ENCODE data around the gene JADE1. TPM values are rescaled to one million over a fixed set of nuclear protein-coding genes. Genes with fewer than 3 reads are reported as not detected.

Gene JADE1
- total RNA-seq, 5 donors from 2014 or later (not counting 1 experiment from before 2014, with no cell fraction given) = 51.3 to 63.0 (median 56.6) TPM

- peaks cover 10 to 25% of the 10 kb centered on the region in 2 donors for H3K36me3 ChIP-seq (ENCODE audit: control insufficient read depth in 2 of 2, extremely low read depth in 1 of 2, insufficient read depth in 1 of 2, low read length in 1 of 2)
- H3K36me3 Mint-ChIP-seq = peaks cover 33% of the 10 kb centered on the region
- H3K4me3 ChIP-seq (ENCODE audit: control insufficient read depth in 1 of 2, extremely low read depth in 1 of 2, low read length in 1 of 2) = no peak overlapping the region
- no peak overlapping the region for H3K4me3 Mint-ChIP-seq
- peaks cover 0 to 4% (median 1%) of the 10 kb centered on the region in 3 donors for H3K4me1 Mint-ChIP-seq
- H3K9me3 ChIP-seq = no peaks in the 10 kb centered on the region
- H3K27me3 ChIP-seq (replicated peaks in 1 of 2; ENCODE audit: control insufficient read depth in 2 of 2, extremely low read depth in 1 of 2, insufficient read depth in 2 of 2, low read length in 1 of 2) = no peaks in the 10 kb centered on the region
- WGBS (ENCODE audit: insufficient coverage) = no CpG with 5 or more reads among the region's 2 CpGs
- ChIA-PET POLR2A (no interaction called here), CTCF (interaction anchor here in 1 of 2 donors (0.7 kb wide), 1 partner anchor 14 kb away, joined by 3 read pairs; no protein-coding TSS in a partner anchor)
- no peak overlapping the region for H3K27ac ChIP-seq (ENCODE audit: low read length)
- no peak for ATAC-seq (replicated peaks in 1 of 4)
- no peaks in the 10 kb centered on the region for H3K27me3 Mint-ChIP-seq
- no peaks in the 10 kb centered on the region for H3K9me3 Mint-ChIP-seq
- H3K4me1 ChIP-seq (ENCODE audit: control insufficient read depth in 1 of 2, extremely low read depth in 1 of 2, insufficient read depth in 2 of 2, low read length in 2 of 2) = no peaks in the 10 kb centered on the region
- no peak overlapping the region for H3K27ac Mint-ChIP-seq
- no peak for DNase-seq
Observed at GRCh38 chr4:128876200-128876599, 66.7 kb downstream of the JADE1 start.

- Mint-ChIP-seq H3K27me3 (no peaks in the 10 kb centered on the region), H3K4me3 (no peak overlapping the region), H3K27ac (no peak overlapping the region), H3K9me3 (no peaks in the 10 kb centered on the region), H3K4me1 (no peaks in the 10 kb centered on the region), H3K36me3 (peaks cover 23% of the 10 kb centered on the region)
- no peaks in the 10 kb centered on the region for H3K4me1 ChIP-seq (ENCODE audit: control insufficient read depth in 1 of 2, extremely low read depth in 1 of 2, insufficient read depth in 2 of 2, low read length in 2 of 2)
- H3K4me3 ChIP-seq (ENCODE audit: control insufficient read depth in 1 of 2, extremely low read depth in 1 of 2, low read length in 1 of 2) = no peak overlapping the region
- no peaks in the 10 kb centered on the region for H3K27me3 ChIP-seq (replicated peaks in 1 of 2; ENCODE audit: control insufficient read depth in 2 of 2, extremely low read depth in 1 of 2, insufficient read depth in 2 of 2, low read length in 1 of 2)
- no peak for ATAC-seq (replicated peaks in 1 of 4)
- WGBS (ENCODE audit: insufficient coverage) = no CpG with 5 or more reads among the region's 4 CpGs
- H3K27ac ChIP-seq (ENCODE audit: low read length) = no peak overlapping the region
- H3K9me3 ChIP-seq = no peaks in the 10 kb centered on the region
- no peak for DNase-seq
- POLR2A ChIA-PET = no interaction called here
- CTCF ChIA-PET = interaction anchor here in 1 of 2 donors (1.2 to 1.3 kb wide), 2 partner anchors 10 to 15 kb away, joined by 3 read pairs; no protein-coding TSS in a partner anchor
- H3K36me3 ChIP-seq (ENCODE audit: control insufficient read depth in 2 of 2, extremely low read depth in 1 of 2, insufficient read depth in 1 of 2, low read length in 1 of 2) = peaks cover 0 to 8% of the 10 kb centered on the region in 2 donors
Observed at GRCh38 chr4:128877934-128878333, 68.4 kb downstream of the JADE1 start.

GRCh38 chr4:128879283-128879682 is 69.8 kb downstream of the JADE1 start:
- H3K27me3 Mint-ChIP-seq = no peaks in the 10 kb centered on the region
- POLR2A ChIA-PET = interaction anchor here in 1 of 2 donors (0.5 kb wide), 1 partner anchor 12 kb away, joined by 3 read pairs; no protein-coding TSS in a partner anchor

DNA sequence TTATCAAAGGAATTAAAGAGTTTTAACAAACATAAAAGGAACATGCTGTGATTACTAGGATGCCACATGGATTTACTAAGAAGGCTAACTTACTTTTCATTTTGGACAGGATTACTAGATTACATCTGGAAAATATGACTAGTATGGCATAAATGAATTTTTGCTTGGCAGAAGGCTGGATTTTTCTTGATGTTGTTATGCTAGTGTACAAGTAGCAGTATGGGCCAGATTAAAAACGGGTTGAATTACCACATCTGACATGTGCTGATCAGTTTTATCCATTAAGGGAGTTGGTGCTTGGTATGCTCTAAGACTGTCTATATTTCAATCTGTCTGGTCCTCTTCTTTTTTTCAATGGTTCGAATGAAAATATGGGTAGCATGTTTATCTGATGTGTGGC is 70.5 kb downstream of the JADE1 start:
- CTCF ChIA-PET = no interaction called here
- ATAC-seq (replicated peaks in 1 of 4) = no peak

More at GRCh38 chr4:128879283-128879682, 69.8 kb downstream of the JADE1 start:
- Histone ChIP-seq H3K9me3 (no peaks in the 10 kb centered on the region), H3K36me3 (ENCODE audit: control insufficient read depth in 2 of 2, extremely low read depth in 1 of 2, insufficient read depth in 1 of 2, low read length in 1 of 2) (peaks cover 0 to 4% of the 10 kb centered on the region in 2 donors), H3K27ac (ENCODE audit: low read length) (no peak overlapping the region), H3K4me1 (ENCODE audit: control insufficient read depth in 1 of 2, extremely low read depth in 1 of 2, insufficient read depth in 2 of 2, low read length in 2 of 2) (no peaks in the 10 kb centered on the region), H3K4me3 (ENCODE audit: control insufficient read depth in 1 of 2, extremely low read depth in 1 of 2, low read length in 1 of 2) (no peak overlapping the region), H3K27me3 (replicated peaks in 1 of 2; ENCODE audit: control insufficient read depth in 2 of 2, extremely low read depth in 1 of 2, insufficient read depth in 2 of 2, low read length in 1 of 2) (no peaks in the 10 kb centered on the region)
- DNase-seq (no peak), ATAC-seq (replicated peaks in 1 of 4) (no peak)
- Mint-ChIP-seq H3K9me3 (no peaks in the 10 kb centered on the region), H3K27ac (peak overlapping the region in 1 of 2 donors; percentile 16), H3K4me3 (no peak overlapping the region), H3K4me1 (peaks cover 0 to 2% (median 0%) of the 10 kb centered on the region in 3 donors), H3K36me3 (peaks cover 21% of the 10 kb centered on the region)
- WGBS (ENCODE audit: insufficient coverage) = no CpG with 5 or more reads among the region's 2 CpGs
- CTCF ChIA-PET = interaction anchor here (0.5 to 1.3 kb wide), 2 partner anchors 12 to 96 kb away, joined by 3 to 5 read pairs; no protein-coding TSS in a partner anchor

DNA sequence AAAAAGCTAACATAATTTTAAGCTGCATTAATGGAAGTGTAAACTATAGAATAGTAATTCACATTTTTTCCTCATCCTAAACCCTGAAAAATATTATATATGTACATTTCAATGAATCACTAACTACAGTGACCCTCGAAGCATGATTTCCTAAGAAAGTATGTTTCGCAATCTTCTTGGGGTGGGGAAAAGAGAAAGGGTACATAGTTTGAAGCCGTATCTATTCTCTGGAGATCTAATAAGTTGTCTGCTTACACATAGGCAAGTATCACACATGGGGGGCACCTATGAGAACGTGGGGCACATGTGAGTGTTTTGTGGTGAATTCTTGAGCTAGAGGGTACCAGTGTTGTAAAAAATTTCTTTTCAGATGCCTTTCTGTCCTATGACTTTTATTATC is 71.2 kb downstream of the JADE1 start:
- H3K27me3 Mint-ChIP-seq = no peaks in the 10 kb centered on the region
- no peaks in the 10 kb centered on the region for H3K9me3 Mint-ChIP-seq
- POLR2A ChIA-PET = no interaction called here
- Histone ChIP-seq H3K4me1 (ENCODE audit: control insufficient read depth in 1 of 2, extremely low read depth in 1 of 2, insufficient read depth in 2 of 2, low read length in 2 of 2) (no peaks in the 10 kb centered on the region), H3K36me3 (ENCODE audit: control insufficient read depth in 2 of 2, extremely low read depth in 1 of 2, insufficient read depth in 1 of 2, low read length in 1 of 2) (no peaks in the 10 kb centered on the region), H3K27me3 (replicated peaks in 1 of 2; ENCODE audit: control insufficient read depth in 2 of 2, extremely low read depth in 1 of 2, insufficient read depth in 2 of 2, low read length in 1 of 2) (no peaks in the 10 kb centered on the region), H3K27ac (ENCODE audit: low read length) (no peak overlapping the region), H3K4me3 (ENCODE audit: control insufficient read depth in 1 of 2, extremely low read depth in 1 of 2, low read length in 1 of 2) (no peak overlapping the region), H3K9me3 (no peaks in the 10 kb centered on the region)
- peaks cover 0 to 3% (median 0%) of the 10 kb centered on the region in 3 donors for H3K4me1 Mint-ChIP-seq
- peaks cover 15% of the 10 kb centered on the region for H3K36me3 Mint-ChIP-seq
- WGBS (ENCODE audit: insufficient coverage) = no CpG with 5 or more reads among the region's 4 CpGs
- CTCF ChIA-PET = interaction anchor here in 1 of 2 donors (0.8 kb wide), 1 partner anchor 14 kb away, joined by 3 read pairs; no protein-coding TSS in a partner anchor
- no peak overlapping the region for H3K27ac Mint-ChIP-seq
- no peak overlapping the region for H3K4me3 Mint-ChIP-seq
- ATAC-seq (replicated peaks in 1 of 4) (no peak), DNase-seq (no peak)

More for the DNA sequence above, 70.5 kb downstream of the JADE1 start:
- whole genome bisulfite sequencing (ENCODE audit: insufficient coverage) = 75% methylated on average over 1 of the region's 2 CpGs
- Histone ChIP-seq H3K9me3 (no peaks in the 10 kb centered on the region), H3K36me3 (ENCODE audit: control insufficient read depth in 2 of 2, extremely low read depth in 1 of 2, insufficient read depth in 1 of 2, low read length in 1 of 2) (peaks cover 0 to 4% of the 10 kb centered on the region in 2 donors), H3K27me3 (replicated peaks in 1 of 2; ENCODE audit: control insufficient read depth in 2 of 2, extremely low read depth in 1 of 2, insufficient read depth in 2 of 2, low read length in 1 of 2) (no peaks in the 10 kb centered on the region), H3K4me3 (ENCODE audit: control insufficient read depth in 1 of 2, extremely low read depth in 1 of 2, low read length in 1 of 2) (no peak overlapping the region), H3K27ac (ENCODE audit: low read length) (no peak overlapping the region), H3K4me1 (ENCODE audit: control insufficient read depth in 1 of 2, extremely low read depth in 1 of 2, insufficient read depth in 2 of 2, low read length in 2 of 2) (no peaks in the 10 kb centered on the region)
- Mint-ChIP-seq H3K36me3 (peaks cover 16% of the 10 kb centered on the region), H3K9me3 (no peaks in the 10 kb centered on the region), H3K4me3 (no peak overlapping the region), H3K4me1 (peaks cover 0 to 3% (median 0%) of the 10 kb centered on the region in 3 donors), H3K27me3 (no peaks in the 10 kb centered on the region), H3K27ac (peak overlapping the region in 1 of 2 donors; percentile 1)
- no peak for DNase-seq
- POLR2A ChIA-PET = no interaction called here

DNA sequence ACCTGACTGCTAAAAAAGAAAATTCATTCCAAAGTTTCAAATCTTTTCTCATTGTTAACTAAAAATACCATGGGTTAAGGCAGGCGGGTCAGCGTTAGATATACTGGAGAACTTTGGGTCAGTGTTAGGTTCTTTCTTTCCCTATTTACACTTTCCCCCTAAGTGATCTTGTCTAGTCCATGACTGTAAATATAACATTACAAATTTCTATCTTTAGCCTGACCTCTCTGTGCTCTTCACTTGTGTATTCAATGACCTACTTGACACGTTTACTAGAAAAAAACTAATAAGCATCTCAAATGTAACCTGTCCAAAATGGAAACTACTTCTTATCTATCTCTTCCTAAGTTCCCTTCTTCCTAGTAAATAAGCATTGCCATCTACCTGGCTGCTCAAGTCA is 95.3 kb downstream of the JADE1 start:
- Mint-ChIP-seq H3K27me3 (no peaks in the 10 kb centered on the region), H3K9me3 (no peaks in the 10 kb centered on the region), H3K36me3 (peaks cover 31% of the 10 kb centered on the region), H3K27ac (no peak overlapping the region), H3K4me1 (peaks cover 0 to 6% (median 0%) of the 10 kb centered on the region in 3 donors), H3K4me3 (no peak overlapping the region)
- DNase-seq = no peak
- CTCF ChIA-PET = no interaction called here
- no peak for ATAC-seq (replicated peaks in 1 of 4)
- WGBS (ENCODE audit: insufficient coverage) = 100% methylated on average over 1 of the region's 3 CpGs
- H3K4me1 ChIP-seq (ENCODE audit: control insufficient read depth in 1 of 2, extremely low read depth in 1 of 2, insufficient read depth in 2 of 2, low read length in 2 of 2) = no peaks in the 10 kb centered on the region
- POLR2A ChIA-PET = no interaction called here
- no peak overlapping the region for H3K27ac ChIP-seq (ENCODE audit: low read length)
- H3K27me3 ChIP-seq (replicated peaks in 1 of 2; ENCODE audit: control insufficient read depth in 2 of 2, extremely low read depth in 1 of 2, insufficient read depth in 2 of 2, low read length in 1 of 2) = no peaks in the 10 kb centered on the region
- no peaks in the 10 kb centered on the region for H3K9me3 ChIP-seq
- no peaks in the 10 kb centered on the region for H3K36me3 ChIP-seq (ENCODE audit: control insufficient read depth in 2 of 2, extremely low read depth in 1 of 2, insufficient read depth in 1 of 2, low read length in 1 of 2)
- H3K4me3 ChIP-seq (ENCODE audit: control insufficient read depth in 1 of 2, extremely low read depth in 1 of 2, low read length in 1 of 2) = no peak overlapping the region
